Measurements from ENCODE around the gene ATRX.

GRCh38 chrX:77743720-77744119 is 42.3 kb downstream of the ATRX start:
- TF ChIP-seq CTCF (IDR thresholded peaks at IDR 0.05) = no peak
- TF ChIP-seq POLR2A (IDR thresholded peaks at IDR 0.05) = no peak
- TF ChIP-seq POLR2AphosphoS5 (IDR thresholded peaks at IDR 0.05; ENCODE audit: insufficient read depth in 1 of 2, low read depth in 1 of 2) = no peak
